Renal pelvis (tissue), 4 donors: ENCODE measurements around the gene ROPN1L. TPM values are rescaled to one million over a fixed set of nuclear protein-coding genes. Genes with fewer than 3 reads are reported as not detected.
A peak's percentile ranks its signal among the peaks of the same experiment; 100 is the strongest.
"Not testable (repeated sequence)": the region's sequence is repeated elsewhere in the genome, so short reads cannot be mapped to it uniquely, and the experiment has no call there.

Experiments
- DNase-seq: peaks from one replicate; pipeline ENCODE4 v3.0.0-alpha.2; 2013
- polyA plus RNA-seq, 3 donors: library from polyadenylated mRNA; unstranded; fragments of 120-200 nt; gene quantifications; one replicate each; pipeline ENCODE4 v1.2.1, GENCODE V29; 2013; ENCODE audit not compliant: insufficient read length in 3 of 3

Gene ROPN1L
- polyA plus RNA-seq, 3 donors: 0.67 to 0.97 (median 0.86) TPM

GRCh38 chr5:10499776-10500175 is 58.1 kb downstream of the ROPN1L start:
- DNase-seq: no peak

GRCh38 chr5:10500669-10501068 is 59.0 kb downstream of the ROPN1L start:
- no peak for DNase-seq

- DNase-seq: no peak
Measured at GRCh38 chr5:10501554-10502075, 59.9 kb downstream of the ROPN1L start.

GRCh38 chr5:10502130-10502529 is 60.5 kb downstream of the ROPN1L start:
- no peak for DNase-seq

- DNase-seq: no peak
Measured at GRCh38 chr5:10502578-10502977, 60.9 kb downstream of the ROPN1L start.

GRCh38 chr5:10503321-10503720 is 61.6 kb downstream of the ROPN1L start:
- no peak for DNase-seq

- peak; percentile 48 for DNase-seq
Measured at GRCh38 chr5:10503997-10504793, 62.5 kb downstream of the ROPN1L start.

- no peak for DNase-seq
Measured at GRCh38 chr5:10505517-10506095, 63.9 kb downstream of the ROPN1L start.

- DNase-seq: no peak
Measured at GRCh38 chr5:10506535-10506934, 64.9 kb downstream of the ROPN1L start.

GRCh38 chr5:10507575-10508096 is 66.0 kb downstream of the ROPN1L start:
- peak; percentile 45 for DNase-seq

GRCh38 chr5:10509575-10509974 is 67.9 kb downstream of the ROPN1L start:
- no peak for DNase-seq

GRCh38 chr5:10511741-10512640 is 70.3 kb downstream of the ROPN1L start:
- DNase-seq: no peak

GRCh38 chr5:10513501-10514442 is 72.1 kb downstream of the ROPN1L start:
- no peak for DNase-seq

GRCh38 chr5:10514572-10514971 is 72.9 kb downstream of the ROPN1L start:
- not testable (repeated sequence) for DNase-seq

Other genes with a start within 250 kb of the ROPN1L start
- 10 to 100 TPM; 19.3 to 21.8 (median 19.7) TPM for gene ATPSCKMT, start 192.0 kb upstream of the ROPN1L start, polyA plus RNA-seq
- 100 to 1,000 TPM; 242 to 295 (median 281) TPM for gene CCT5, start 191.6 kb upstream of the ROPN1L start, polyA plus RNA-seq
- 10 to 100 TPM; 34.2 to 48.9 (median 44.3) TPM for gene CMBL, start 134.0 kb upstream of the ROPN1L start, polyA plus RNA-seq
- gene MARCHF6, start 88.2 kb upstream of the ROPN1L start, polyA plus RNA-seq: 100 to 1,000 TPM; 155 to 217 (median 204) TPM
- gene ANKRD33B, start 122.2 kb downstream of the ROPN1L start, polyA plus RNA-seq: 1 to 10 TPM; 1.6 to 2.1 (median 1.7) TPM